NB4 (cell line): Measurements from ENCODE around the gene MGMT.

ENCODE experiments used
- CTCF ChIP-seq: IDR thresholded peaks from one replicate; pipeline ENCODE4 v1.5.1; 2012; ENCODE audit warnings: low read depth, low read length
- MYC ChIP-seq: IDR thresholded peaks from 2 replicates; pipeline ENCODE4 v1.6.1; 2011; ENCODE audit warnings: low read depth, low read length
- POLR2A ChIP-seq: IDR thresholded peaks from 2 replicates; pipeline ENCODE4 v1.6.1; 2011; ENCODE audit warnings: mild to moderate bottlenecking; ENCODE audit not compliant: insufficient read length; ENCODE audit errors: extremely low read depth
- TF ChIP-seq, protein P1 (sequence below): IDR thresholded peaks from 2 replicates; pipeline ENCODE4 v1.6.1; 2011; ENCODE audit warnings: low read depth, low read length

DNA sequence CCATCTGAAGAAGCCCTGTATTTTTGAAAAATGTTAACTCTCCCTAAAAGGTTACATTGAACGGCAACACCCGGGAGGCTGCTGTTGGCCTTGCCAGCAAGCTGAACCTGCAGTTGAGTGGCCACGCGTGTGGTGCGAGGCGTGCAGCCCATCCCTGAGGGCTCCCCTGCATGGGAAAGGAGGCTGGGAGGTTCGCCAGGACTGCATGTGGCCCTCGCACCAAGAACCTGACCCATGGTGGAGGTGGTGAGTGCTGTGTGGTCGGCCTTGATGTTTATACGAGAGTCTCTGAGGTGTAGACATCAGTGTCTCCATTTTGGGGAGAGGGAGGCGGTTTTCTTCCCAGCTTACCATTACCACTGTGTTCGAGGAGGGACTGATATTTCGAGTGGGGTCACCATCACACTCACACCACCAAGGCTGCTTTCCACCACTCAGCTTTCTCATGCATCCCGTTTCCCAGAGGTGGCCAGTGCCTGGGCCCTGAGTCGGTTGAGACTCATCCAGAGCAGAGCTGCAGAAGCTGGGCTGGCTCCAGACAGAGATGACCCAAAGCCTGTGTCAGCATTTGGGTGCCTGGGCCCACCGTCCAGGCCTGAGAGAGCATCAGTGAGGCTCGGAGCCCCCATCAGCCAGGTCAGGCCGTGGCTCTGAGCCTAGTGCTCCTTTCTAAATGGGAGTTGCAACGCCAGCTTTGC is 274.4 kb downstream of the MGMT start:
- no peak for TF ChIP-seq CTCF
- TF ChIP-seq, protein P1, sequence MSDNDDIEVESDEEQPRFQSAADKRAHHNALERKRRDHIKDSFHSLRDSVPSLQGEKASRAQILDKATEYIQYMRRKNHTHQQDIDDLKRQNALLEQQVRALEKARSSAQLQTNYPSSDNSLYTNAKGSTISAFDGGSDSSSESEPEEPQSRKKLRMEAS: no peak
- no peak for TF ChIP-seq POLR2A
- no peak for TF ChIP-seq MYC
